GM23338 (cell line): ENCODE results near the gene SLFN12L. TPM values are rescaled to one million over a fixed set of nuclear protein-coding genes. Genes with fewer than 3 reads are reported as not detected.

ENCODE experiments used
- ATAC-seq: fragments of 200-7000 bp; cut with Tn5 transposase; 3 replicates; pipeline ENCODE4 v1.9.1; 2020
- DNase-seq: peaks from one replicate; pipeline ENCODE4 v3.0.0-alpha.2; 2015; ENCODE audit warnings: low spot score
- H2AFZ ChIP-seq: fragments of 200-600 bp; sonication (generic); 2 replicates; pipeline ENCODE4 v1.8.0; 2016; ENCODE audit warnings: antibody characterized with exemption, mild to moderate bottlenecking, moderate library complexity
- H3F3A ChIP-seq: fragments of 200-600 bp; sonication (generic); replicated peaks from 2 replicates; pipeline ENCODE4 v1.8.0; 2017; ENCODE audit warnings: antibody characterized with exemption, mixed run types, low read depth
- H3K27ac ChIP-seq: fragments of 200-600 bp; sonication (generic); 2 replicates; pipeline ENCODE4 v1.6.1; 2016; ENCODE audit warnings: low read depth
- H3K27me3 ChIP-seq: fragments of 200-600 bp; sonication (generic); 2 replicates; pipeline ENCODE4 v1.8.0; 2016; ENCODE audit warnings: mild to moderate bottlenecking, mixed run types, moderate library complexity; ENCODE audit not compliant: insufficient read depth
- H3K36me3 ChIP-seq: fragments of 200-600 bp; sonication (generic); 2 replicates; pipeline ENCODE4 v1.8.0; 2016; ENCODE audit warnings: mild to moderate bottlenecking; ENCODE audit not compliant: insufficient read depth
- H3K4me1 ChIP-seq: fragments of 200-600 bp; sonication (generic); 2 replicates; pipeline ENCODE4 v1.8.0; 2016; ENCODE audit warnings: mild to moderate bottlenecking, moderate library complexity; ENCODE audit not compliant: insufficient read depth
- H3K4me2 ChIP-seq: fragments of 200-600 bp; sonication (generic); 2 replicates; pipeline ENCODE4 v1.7.1; 2017; ENCODE audit warnings: mixed run types
- H3K4me3 ChIP-seq: fragments of 200-600 bp; sonication (generic); 2 replicates; pipeline ENCODE4 v1.6.1; 2016; ENCODE audit warnings: mixed run types
- H3K79me2 ChIP-seq: fragments of 200-600 bp; sonication (generic); replicated peaks from 2 replicates; pipeline ENCODE4 v1.8.0; 2017; ENCODE audit warnings: mild to moderate bottlenecking; ENCODE audit not compliant: insufficient read depth
- H3K9me2 ChIP-seq: fragments of 200-600 bp; sonication (generic); 2 replicates; pipeline ENCODE4 v1.8.0; 2017; ENCODE audit not compliant: insufficient read depth
- H4K20me1 ChIP-seq: fragments of 200-600 bp; sonication (generic); replicated peaks from 2 replicates; pipeline ENCODE4 v1.8.0; 2017; ENCODE audit warnings: mild to moderate bottlenecking; ENCODE audit not compliant: insufficient read depth
- H3K27ac Mint-ChIP-seq: 2 replicates; pipeline ENCODE4 v1.8.0; 2020; ENCODE audit warnings: inconsistent platforms, mild to moderate bottlenecking, moderate library complexity, mixed read lengths
- H3K27me3 Mint-ChIP-seq: 3 replicates; pipeline ENCODE4 v1.8.0; 2022; ENCODE audit warnings: low read depth, mild to moderate bottlenecking, moderate library complexity, mixed read lengths, inconsistent platforms; ENCODE audit not compliant: insufficient read depth, poor library complexity
- H3K36me3 Mint-ChIP-seq: 3 replicates; pipeline ENCODE4 v1.8.0; 2021; ENCODE audit warnings: low read depth, mild to moderate bottlenecking, inconsistent platforms, moderate library complexity, mixed read lengths
- H3K4me1 Mint-ChIP-seq: 3 replicates; pipeline ENCODE4 v1.8.0; 2020; ENCODE audit warnings: mild to moderate bottlenecking, inconsistent platforms, mixed read lengths
- H3K4me3 Mint-ChIP-seq: 3 replicates; pipeline ENCODE4 v1.8.0; 2021; ENCODE audit warnings: moderate library complexity, mild to moderate bottlenecking, inconsistent platforms, mixed read lengths
- H3K9me3 Mint-ChIP-seq: 3 replicates; pipeline ENCODE4 v1.8.0; 2020; ENCODE audit warnings: moderate library complexity, mild to moderate bottlenecking, inconsistent platforms, mixed read lengths
- ETS1 ChIP-seq: IDR thresholded peaks from 2 replicates; pipeline ENCODE4 v1.6.1; 2016; ENCODE audit warnings: antibody characterized with exemption
- EZH2 ChIP-seq: fragments of 200-600 bp; sonication (generic); IDR thresholded peaks from one replicate; pipeline ENCODE4 v1.8.0; 2017; ENCODE audit warnings: antibody characterized with exemption, mild to moderate bottlenecking, low read depth; ENCODE audit not compliant: unreplicated experiment
- NANOG ChIP-seq: IDR thresholded peaks from 2 replicates; pipeline ENCODE4 v1.6.1; 2016; ENCODE audit warnings: antibody characterized with exemption, borderline replicate concordance
- POLR2AphosphoS5 ChIP-seq: IDR thresholded peaks from 2 replicates; pipeline ENCODE4 v1.6.1; 2016; ENCODE audit warnings: antibody characterized with exemption, low read depth
- STAT1 ChIP-seq: IDR thresholded peaks from one replicate; pipeline ENCODE4 v1.6.1; 2016; ENCODE audit warnings: antibody characterized with exemption; ENCODE audit not compliant: unreplicated experiment
- ZNF114 ChIP-seq: fragments of 250-450 bp; sonication (Bioruptor Pico); IDR thresholded peaks from 2 replicates; pipeline ENCODE4 v1.5.0; 2020; ENCODE audit warnings: mild to moderate bottlenecking, moderate library complexity
- ZNF462 ChIP-seq: fragments of 250-450 bp; sonication (Bioruptor Pico); IDR thresholded peaks from 2 replicates; pipeline ENCODE4 v1.5.0; 2020; ENCODE audit warnings: mild to moderate bottlenecking, moderate library complexity
- polyA plus RNA-seq: library from polyadenylated mRNA; unstranded; fragments of >200 nt; fragmentation: Nextera tagmentation; extraction: Ambion mirVana; gene quantifications from 2 replicates; pipeline ENCODE4 v1.2.1, GENCODE V29; 2016
- total RNA-seq: library from RNA; depleted of rRNA; stranded (reverse); fragments of >200 nt; shearing (Covaris generic); gene quantifications from 2 replicates; pipeline ENCODE4 v1.2.3, GENCODE V29; 2014

SLFN12L gene
- total and polyA plus RNA-seq, 2 experiments from 2014 or later = not detected

- Histone ChIP-seq H3K36me3 (no peaks in the 10 kb centered on the region), H4K20me1 (no peaks in the 10 kb centered on the region), H3K4me3 (no peak overlapping the region), H2AFZ (no peak overlapping the region), H3K79me2 (no peaks in the 10 kb centered on the region), H3K9me2 (no peaks in the 10 kb centered on the region), H3K4me2 (no peak overlapping the region), H3K27ac (no peak overlapping the region), H3K4me1 (no peaks in the 10 kb centered on the region), H3K27me3 (peaks cover 10% of the 10 kb centered on the region; the same call in 1 of the 2 replicates), H3F3A (no peaks in the 10 kb centered on the region)
- DNase-seq (no peak), ATAC-seq (no peak)
- Mint-ChIP-seq H3K36me3 (no peaks in the 10 kb centered on the region), H3K9me3 (no peaks in the 10 kb centered on the region), H3K4me3 (no peak overlapping the region), H3K4me1 (no peaks in the 10 kb centered on the region), H3K27ac (no peak overlapping the region), H3K27me3 (no peaks in the 10 kb centered on the region)
- TF ChIP-seq POLR2AphosphoS5 (no peak), STAT1 (no peak), EZH2 (no peak), NANOG (no peak), ZNF462 (CRISPR knock-in tag) (no peak), ETS1 (no peak), ZNF114 (CRISPR knock-in tag) (no peak)
Observed at GRCh38 chr17:35543856-35544255, 6.4 kb upstream of the SLFN12L start.
